Measurements from ENCODE around the gene CD19.

The CD19 gene

GRCh38 chr16:28927815-28928214, 4.0 kb upstream of the CD19 start:
- no peak overlapping the region for H3K4me3 ChIP-seq (ENCODE audit: low read depth, low read length)
- TF ChIP-seq MAX (IDR thresholded peaks at IDR 0.05; ENCODE audit: low read depth, low read length) (no peak), MYC (IDR thresholded peaks at IDR 0.05; ENCODE audit: low read depth, low read length) (no peak), POLR2A (IDR thresholded peaks at IDR 0.05; ENCODE audit: extremely low read depth, insufficient read length) (no peak)
- TF ChIP-seq, protein P1, sequence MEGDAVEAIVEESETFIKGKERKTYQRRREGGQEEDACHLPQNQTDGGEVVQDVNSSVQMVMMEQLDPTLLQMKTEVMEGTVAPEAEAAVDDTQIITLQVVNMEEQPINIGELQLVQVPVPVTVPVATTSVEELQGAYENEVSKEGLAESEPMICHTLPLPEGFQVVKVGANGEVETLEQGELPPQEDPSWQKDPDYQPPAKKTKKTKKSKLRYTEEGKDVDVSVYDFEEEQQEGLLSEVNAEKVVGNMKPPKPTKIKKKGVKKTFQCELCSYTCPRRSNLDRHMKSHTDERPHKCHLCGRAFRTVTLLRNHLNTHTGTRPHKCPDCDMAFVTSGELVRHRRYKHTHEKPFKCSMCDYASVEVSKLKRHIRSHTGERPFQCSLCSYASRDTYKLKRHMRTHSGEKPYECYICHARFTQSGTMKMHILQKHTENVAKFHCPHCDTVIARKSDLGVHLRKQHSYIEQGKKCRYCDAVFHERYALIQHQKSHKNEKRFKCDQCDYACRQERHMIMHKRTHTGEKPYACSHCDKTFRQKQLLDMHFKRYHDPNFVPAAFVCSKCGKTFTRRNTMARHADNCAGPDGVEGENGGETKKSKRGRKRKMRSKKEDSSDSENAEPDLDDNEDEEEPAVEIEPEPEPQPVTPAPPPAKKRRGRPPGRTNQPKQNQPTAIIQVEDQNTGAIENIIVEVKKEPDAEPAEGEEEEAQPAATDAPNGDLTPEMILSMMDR (IDR thresholded peaks at IDR 0.05; ENCODE audit: low read depth, low read length) = no peak
- DNase-seq (ENCODE audit: low read depth) = no peak

GRCh38 chr16:28930203-28930602, 1.6 kb upstream of the CD19 start:
- TF ChIP-seq MAX (IDR thresholded peaks at IDR 0.05; ENCODE audit: low read depth, low read length) (no peak), MYC (IDR thresholded peaks at IDR 0.05; ENCODE audit: low read depth, low read length) (no peak), POLR2A (IDR thresholded peaks at IDR 0.05; ENCODE audit: extremely low read depth, insufficient read length) (no peak)
- TF ChIP-seq, protein P1 (IDR thresholded peaks at IDR 0.05; ENCODE audit: low read depth, low read length) = no peak
- no peak overlapping the region for H3K4me3 ChIP-seq (ENCODE audit: low read depth, low read length)
- DNase-seq (ENCODE audit: low read depth) = no peak

- TF ChIP-seq MAX (IDR thresholded peaks at IDR 0.05; ENCODE audit: low read depth, low read length) (0 out of 2 replicates have a peak, but pooled peaks have one; percentile 42), POLR2A (IDR thresholded peaks at IDR 0.05; ENCODE audit: extremely low read depth, insufficient read length) (peak; percentile 23), MYC (IDR thresholded peaks at IDR 0.05; ENCODE audit: low read depth, low read length) (peak; percentile 74)
- TF ChIP-seq, protein P1 (IDR thresholded peaks at IDR 0.05; ENCODE audit: low read depth, low read length) = no peak
- peak overlapping the region; percentile 6 for H3K4me3 ChIP-seq (ENCODE audit: low read depth, low read length)
- peak; percentile 94 for DNase-seq (ENCODE audit: low read depth)
These were observed 1.1 kb upstream of the CD19 start for GRCh38 chr16:28930652-28931051.

GRCh38 chr16:28932339-28933141, 769 bp downstream of the CD19 start:
- DNase-seq (ENCODE audit: low read depth) = no peak
- no peak overlapping the region for H3K4me3 ChIP-seq (ENCODE audit: low read depth, low read length)
- TF ChIP-seq MYC (IDR thresholded peaks at IDR 0.05; ENCODE audit: low read depth, low read length) (no peak), POLR2A (IDR thresholded peaks at IDR 0.05; ENCODE audit: extremely low read depth, insufficient read length) (no peak), MAX (IDR thresholded peaks at IDR 0.05; ENCODE audit: low read depth, low read length) (no peak)
- TF ChIP-seq, protein P1 (IDR thresholded peaks at IDR 0.05; ENCODE audit: low read depth, low read length) = no peak

DNA sequence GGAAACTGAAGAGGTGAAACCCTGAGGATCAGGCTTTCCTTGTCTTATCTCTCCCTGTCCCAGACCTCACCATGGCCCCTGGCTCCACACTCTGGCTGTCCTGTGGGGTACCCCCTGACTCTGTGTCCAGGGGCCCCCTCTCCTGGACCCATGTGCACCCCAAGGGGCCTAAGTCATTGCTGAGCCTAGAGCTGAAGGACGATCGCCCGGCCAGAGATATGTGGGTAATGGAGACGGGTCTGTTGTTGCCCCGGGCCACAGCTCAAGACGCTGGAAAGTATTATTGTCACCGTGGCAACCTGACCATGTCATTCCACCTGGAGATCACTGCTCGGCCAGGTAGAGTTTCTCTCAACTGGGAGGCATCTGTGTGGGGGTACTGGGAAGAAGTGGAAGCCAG, 1.4 kb downstream of the CD19 start:
- TF ChIP-seq POLR2A (IDR thresholded peaks at IDR 0.05; ENCODE audit: extremely low read depth, insufficient read length) = no peak
- TF ChIP-seq, protein P1 (IDR thresholded peaks at IDR 0.05; ENCODE audit: low read depth, low read length) = no peak
- no peak for DNase-seq (ENCODE audit: low read depth)
- H3K4me3 ChIP-seq (ENCODE audit: low read depth, low read length) = no peak overlapping the region

All from NB4 (cell line).